ENCODE measurements around the gene C19orf53.

GRCh38 chr19:13807421-13808021 is 33.3 kb downstream of the C19orf53 start:
- TF ChIP-seq, protein P1, sequence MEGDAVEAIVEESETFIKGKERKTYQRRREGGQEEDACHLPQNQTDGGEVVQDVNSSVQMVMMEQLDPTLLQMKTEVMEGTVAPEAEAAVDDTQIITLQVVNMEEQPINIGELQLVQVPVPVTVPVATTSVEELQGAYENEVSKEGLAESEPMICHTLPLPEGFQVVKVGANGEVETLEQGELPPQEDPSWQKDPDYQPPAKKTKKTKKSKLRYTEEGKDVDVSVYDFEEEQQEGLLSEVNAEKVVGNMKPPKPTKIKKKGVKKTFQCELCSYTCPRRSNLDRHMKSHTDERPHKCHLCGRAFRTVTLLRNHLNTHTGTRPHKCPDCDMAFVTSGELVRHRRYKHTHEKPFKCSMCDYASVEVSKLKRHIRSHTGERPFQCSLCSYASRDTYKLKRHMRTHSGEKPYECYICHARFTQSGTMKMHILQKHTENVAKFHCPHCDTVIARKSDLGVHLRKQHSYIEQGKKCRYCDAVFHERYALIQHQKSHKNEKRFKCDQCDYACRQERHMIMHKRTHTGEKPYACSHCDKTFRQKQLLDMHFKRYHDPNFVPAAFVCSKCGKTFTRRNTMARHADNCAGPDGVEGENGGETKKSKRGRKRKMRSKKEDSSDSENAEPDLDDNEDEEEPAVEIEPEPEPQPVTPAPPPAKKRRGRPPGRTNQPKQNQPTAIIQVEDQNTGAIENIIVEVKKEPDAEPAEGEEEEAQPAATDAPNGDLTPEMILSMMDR (conservative IDR thresholded peaks at IDR 0.05; ENCODE audit: low read length), result no peak
- TF ChIP-seq EZH2phosphoT487 (IDR thresholded peaks at IDR 0.05; ENCODE audit: borderline replicate concordance), result no peak

Data from Loucy (cell line).